NCI-H187 (cell line): ENCODE measurements around the gene ART4.

Source experiments
- DNase-seq, 2 experiments: peaks; one replicate each; lab custom pipeline; 2025; lab: John Stamatoyannopoulos, UW

ART4 gene

GRCh38 chr12:14850929-14851663, 7.8 kb upstream of the ART4 start:
- DNase-seq: no peak

DNA sequence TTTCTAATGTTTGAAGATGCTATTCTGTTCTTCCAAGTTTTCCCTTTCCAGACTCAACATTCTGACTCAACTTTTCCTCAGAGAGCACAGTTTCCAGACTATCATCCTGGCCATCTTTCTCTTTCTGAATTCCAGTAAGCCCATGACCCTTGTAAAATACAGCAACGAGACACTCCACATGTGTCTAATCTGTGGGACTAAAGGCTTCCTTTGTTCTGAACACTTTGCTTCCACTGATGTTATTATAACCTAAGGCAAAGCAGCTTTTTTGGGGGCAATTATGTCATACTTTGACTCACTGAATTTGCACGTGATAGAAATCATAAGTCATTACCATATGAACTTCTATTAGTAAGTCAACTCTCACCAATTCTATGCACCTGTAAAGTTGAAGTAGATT, 6.3 kb upstream of the ART4 start:
- no peak for DNase-seq

DNA sequence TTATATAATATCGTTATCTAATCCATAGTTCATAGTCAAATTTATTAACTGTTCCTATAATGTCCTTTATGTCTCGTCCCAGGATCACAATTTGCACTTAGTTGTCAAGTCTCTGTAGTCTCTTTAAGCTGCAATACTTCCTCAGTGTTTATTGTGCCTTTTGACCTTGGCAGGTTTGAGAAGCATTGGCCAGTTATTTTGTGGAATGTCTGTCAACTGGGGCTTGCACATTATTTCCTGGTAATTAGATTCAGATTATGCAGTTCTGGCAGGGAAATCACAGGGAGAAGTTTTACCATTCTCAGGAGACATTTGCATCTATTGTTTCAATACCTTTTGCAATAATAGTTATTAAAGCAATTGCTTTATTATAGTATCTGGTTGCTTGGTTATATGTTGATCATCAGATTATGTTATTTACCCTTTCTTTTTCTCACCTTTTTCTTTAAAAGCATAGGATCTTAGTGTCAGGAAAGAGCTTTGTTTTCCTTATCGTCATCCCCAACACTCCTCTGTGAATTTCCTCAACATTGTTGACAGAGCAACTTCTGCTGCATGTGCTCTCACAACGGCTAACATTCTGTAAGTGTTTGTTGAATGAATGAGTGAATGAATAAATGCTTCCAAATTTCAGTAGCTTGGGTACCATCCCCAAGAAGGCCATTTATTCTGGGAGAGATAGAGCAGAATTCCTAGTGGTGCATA, 3.7 kb upstream of the ART4 start:
- no peak for DNase-seq

GRCh38 chr12:14846042-14846587, 2.8 kb upstream of the ART4 start:
- DNase-seq: no peak

DNA sequence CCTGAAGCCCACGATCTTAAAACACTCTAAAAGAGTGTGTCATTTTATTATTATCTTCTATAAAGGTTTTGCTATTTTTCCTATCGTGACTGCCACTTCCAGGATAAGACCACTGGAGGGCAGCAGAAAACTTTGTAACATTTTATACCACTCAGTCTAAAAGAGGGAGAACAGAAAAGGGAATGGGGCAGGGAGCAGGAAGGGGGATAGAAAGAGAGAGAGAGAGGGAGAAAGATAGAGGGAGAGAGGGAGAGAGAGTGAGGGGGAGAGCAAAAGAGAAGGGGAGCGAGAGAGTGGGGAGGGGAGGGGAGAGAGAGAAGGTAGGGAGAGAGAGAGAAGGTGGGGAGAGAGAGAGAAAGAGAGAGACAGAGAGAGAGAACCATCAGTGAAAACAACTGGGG, 2.0 kb upstream of the ART4 start:
- peak in 1 of 2 experiments; percentile 1 for DNase-seq

- no peak for DNase-seq
These were observed 1.1 kb upstream of the ART4 start for GRCh38 chr12:14844401-14844800.

DNA sequence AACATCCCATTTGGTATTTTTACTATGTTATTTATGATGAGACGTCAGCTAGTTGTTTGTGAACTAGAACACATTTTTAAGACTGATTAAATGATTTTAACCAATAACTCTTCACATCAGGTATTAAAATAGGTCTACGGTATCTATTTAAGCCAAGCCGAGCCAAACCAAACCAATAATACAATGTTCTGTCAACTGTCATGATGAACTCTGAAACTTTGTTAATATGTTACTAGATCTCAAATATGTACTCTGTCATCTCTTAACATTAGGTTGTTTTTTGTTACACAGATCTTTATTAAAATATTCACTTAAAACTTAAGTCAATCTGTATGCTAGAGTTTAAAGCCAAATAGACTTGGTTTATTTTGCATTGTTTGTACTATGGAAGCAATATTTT, 1.0 kb downstream of the ART4 start:
- no peak for DNase-seq

GRCh38 chr12:14841761-14842160, 1.6 kb downstream of the ART4 start:
- no peak for DNase-seq

GRCh38 chr12:14840616-14841015, 2.7 kb downstream of the ART4 start:
- no peak for DNase-seq

GRCh38 chr12:14839262-14839661, 4.1 kb downstream of the ART4 start:
- DNase-seq: no peak

DNA sequence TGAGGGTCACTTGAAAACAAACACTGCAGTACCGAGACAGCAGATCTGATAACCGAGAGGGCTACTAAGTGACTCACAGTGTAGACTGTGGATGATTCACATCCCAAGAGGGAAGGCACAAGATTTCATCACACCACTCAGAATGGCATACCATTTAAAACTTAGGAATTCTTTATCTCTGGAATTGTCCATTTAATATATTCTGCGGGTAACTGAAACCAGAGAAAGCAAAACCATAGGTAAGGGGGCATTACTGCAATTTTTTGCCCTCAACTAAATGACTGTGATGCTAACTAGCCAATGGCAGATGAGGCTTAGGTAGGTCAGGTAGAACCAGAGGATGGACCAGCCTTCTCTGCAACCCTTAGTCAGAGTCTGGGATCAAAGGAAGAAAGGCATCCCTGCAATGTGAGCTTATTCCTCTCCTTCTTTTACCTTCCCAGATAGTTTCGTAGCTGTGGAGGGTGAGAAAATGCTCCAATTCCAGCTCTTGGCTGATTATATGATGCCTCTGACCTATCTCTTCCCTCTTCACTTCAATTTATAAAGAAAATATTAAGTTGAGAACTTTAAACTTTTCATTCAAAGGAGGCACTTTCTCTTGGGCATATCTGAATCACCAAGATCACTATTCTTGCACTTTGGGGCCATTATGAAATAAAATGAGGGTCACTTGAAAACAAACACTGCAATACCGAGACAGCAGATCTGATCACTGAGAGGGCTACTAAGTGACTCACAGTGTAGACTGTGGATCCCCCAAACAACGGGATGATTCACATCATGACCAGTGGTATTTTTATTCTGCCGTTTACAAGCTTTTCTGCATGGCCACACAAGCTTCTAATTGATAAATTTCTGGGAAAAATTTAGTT, 6.8 kb downstream of the ART4 start:
- no peak for DNase-seq

GRCh38 chr12:14834509-14834908, 8.8 kb downstream of the ART4 start:
- DNase-seq: no peak

- no peak for DNase-seq
These were observed 9.4 kb downstream of the ART4 start for GRCh38 chr12:14833952-14834351.

DNA sequence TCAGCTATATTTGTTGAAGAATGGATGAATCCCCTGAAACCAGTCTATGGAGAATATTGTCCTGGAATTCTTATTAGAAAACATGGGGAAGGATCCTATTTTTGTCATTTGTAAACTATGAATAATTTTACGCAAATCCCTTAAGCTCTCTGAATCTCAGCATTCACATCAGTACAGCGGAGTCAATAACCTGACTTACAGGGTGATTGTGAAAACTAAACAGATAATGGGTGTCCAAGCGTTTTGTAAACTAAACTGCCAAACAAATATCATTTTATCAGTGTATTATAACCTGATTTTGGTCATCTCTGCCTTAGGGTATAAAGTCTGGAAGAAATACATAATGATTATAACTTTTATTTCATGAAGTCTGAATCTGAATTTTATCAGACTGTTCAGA, 10.0 kb downstream of the ART4 start:
- no peak for DNase-seq

DNA sequence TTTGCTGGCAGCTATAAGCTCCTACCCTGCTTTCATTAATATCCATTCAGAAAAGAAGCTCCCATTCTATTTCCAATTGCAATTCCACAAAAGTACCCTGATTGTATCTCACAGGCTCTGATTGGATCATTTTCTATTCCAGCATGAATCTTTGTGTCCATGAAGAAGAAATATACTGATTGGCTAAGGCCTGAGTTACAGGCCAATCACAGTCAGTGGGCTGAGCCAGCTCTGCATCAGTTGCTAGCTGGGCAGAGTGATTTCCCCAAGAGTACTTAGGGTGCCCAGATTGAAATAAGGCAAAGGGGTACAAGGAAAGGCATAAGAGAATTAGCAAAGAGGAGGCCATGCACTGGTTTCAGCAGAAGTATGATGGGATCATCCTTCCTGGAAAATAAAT, 14.4 kb downstream of the ART4 start:
- DNase-seq: no peak

- no peak for DNase-seq
These were observed 16.3 kb downstream of the ART4 start for GRCh38 chr12:14827043-14827442.

DNA sequence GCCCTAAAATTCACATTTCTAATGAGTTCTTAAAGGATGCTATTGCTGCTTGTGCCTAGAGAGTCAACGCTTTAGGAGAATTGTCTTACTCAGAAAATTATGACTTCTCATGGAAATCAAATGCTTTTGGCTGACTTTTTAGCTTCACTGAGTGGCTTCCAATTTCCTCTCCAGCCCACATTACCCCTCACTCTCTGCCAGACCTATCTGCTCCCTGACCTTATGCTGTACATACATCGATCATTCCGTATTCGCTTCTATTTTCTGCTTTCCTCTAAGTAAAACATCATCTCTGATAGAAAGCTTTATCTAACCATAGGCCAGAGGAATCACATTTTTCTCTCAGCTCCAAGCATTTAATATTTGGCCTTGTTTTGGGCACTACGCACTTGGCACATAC, 16.8 kb downstream of the ART4 start:
- no peak for DNase-seq

- no peak for DNase-seq
These were observed 18.1 kb downstream of the ART4 start for GRCh38 chr12:14825256-14825655.

GRCh38 chr12:14824012-14824634, 19.2 kb downstream of the ART4 start:
- DNase-seq: no peak

- DNase-seq: no peak
These were observed 29.3 kb downstream of the ART4 start, which contains the start of gene SMCO3 for GRCh38 chr12:14814014-14814413. SMCO3 (minus strand) TSS chr12:14814182; CDS start chr12:14806680, 7,502 bp downstream.

- no peak for DNase-seq
These were observed 31.8 kb downstream of the ART4 start for GRCh38 chr12:14811486-14811885.

DNA sequence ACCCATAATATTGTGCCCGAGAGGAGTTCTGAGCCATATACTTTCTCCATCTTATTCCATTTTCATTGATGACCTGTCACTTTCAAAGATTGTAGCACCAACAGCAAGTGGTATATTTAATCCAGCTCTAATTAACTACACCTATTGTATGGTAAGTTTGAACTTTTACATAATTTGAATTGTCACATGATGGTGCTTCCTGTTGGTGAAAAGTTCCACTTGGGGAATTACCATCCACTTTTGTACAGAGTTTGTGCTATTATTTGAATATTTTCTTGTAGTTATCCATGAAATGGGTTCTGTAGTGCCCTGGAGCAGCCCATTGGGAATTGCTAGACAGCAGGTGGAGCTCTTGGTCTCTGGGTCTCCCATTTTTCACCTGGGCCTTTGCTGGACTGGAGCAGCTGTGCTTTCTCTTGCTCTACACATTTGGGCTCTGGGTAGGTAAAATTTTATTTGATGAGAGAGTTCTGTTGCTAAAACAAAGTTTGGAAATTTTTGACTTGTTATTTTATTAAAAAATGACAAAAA, 32.3 kb downstream of the ART4 start:
- no peak for DNase-seq
